ENCODE results near the gene MZF1.
"Not testable (repeated sequence)": the region's sequence is repeated elsewhere in the genome, so short reads cannot be mapped to it uniquely, and the experiment has no call there.

Gene MZF1

GRCh38 chr19:58578012-58578925, 5.1 kb upstream of the MZF1 start:
- no peaks in the 10 kb centered on the region for H3K9me3 ChIP-seq (ENCODE audit: control insufficient read depth, low read length)
- no peak overlapping the region for H3K9ac ChIP-seq (ENCODE audit: low read length)
- peaks cover 15% of the 10 kb centered on the region for H3K4me1 ChIP-seq (ENCODE audit: control insufficient read depth, insufficient read depth, low read length)
- no peaks in the 10 kb centered on the region for H3K27me3 ChIP-seq (ENCODE audit: control insufficient read depth, insufficient read depth, low read length)
- peaks cover 3% of the 10 kb centered on the region for H3K36me3 ChIP-seq (ENCODE audit: control insufficient read depth, insufficient read depth, low read length)
- H3K4me3 ChIP-seq (ENCODE audit: low read length), result no peak overlapping the region

- H3K9ac ChIP-seq (ENCODE audit: low read length), result not testable (repeated sequence)
These were observed 4.4 kb upstream of the MZF1 start for GRCh38 chr19:58577581-58577980.

GRCh38 chr19:58575183-58576041, 2.3 kb upstream of the MZF1 start:
- Histone ChIP-seq H3K4me1 (ENCODE audit: control insufficient read depth, insufficient read depth, low read length) (peaks cover 18% of the 10 kb centered on the region), H3K27me3 (ENCODE audit: control insufficient read depth, insufficient read depth, low read length) (no peaks in the 10 kb centered on the region), H3K9me3 (ENCODE audit: control insufficient read depth, low read length) (no peaks in the 10 kb centered on the region), H3K4me3 (ENCODE audit: low read length) (peak overlapping the region; percentile 64), H3K9ac (ENCODE audit: low read length) (peak overlapping the region; percentile 65), H3K36me3 (ENCODE audit: control insufficient read depth, insufficient read depth, low read length) (no peaks in the 10 kb centered on the region)

More at GRCh38 chr19:58577581-58577980, 4.4 kb upstream of the MZF1 start:
- H3K9me3 ChIP-seq (ENCODE audit: control insufficient read depth, low read length); H3K36me3 ChIP-seq (ENCODE audit: control insufficient read depth, insufficient read depth, low read length); H3K4me3 ChIP-seq (ENCODE audit: low read length); H3K27me3 ChIP-seq (ENCODE audit: control insufficient read depth, insufficient read depth, low read length): not testable (repeated sequence)
- peaks cover 15% of the 10 kb centered on the region for H3K4me1 ChIP-seq (ENCODE audit: control insufficient read depth, insufficient read depth, low read length)

- no peaks in the 10 kb centered on the region for H3K9me3 ChIP-seq (ENCODE audit: control insufficient read depth, low read length)
- H3K27me3 ChIP-seq (ENCODE audit: control insufficient read depth, insufficient read depth, low read length), result no peaks in the 10 kb centered on the region
- peaks cover 18% of the 10 kb centered on the region for H3K4me1 ChIP-seq (ENCODE audit: control insufficient read depth, insufficient read depth, low read length)
- H3K4me3 ChIP-seq (ENCODE audit: low read length), result peak overlapping the region; percentile 56
- peak overlapping the region; percentile 24 for H3K9ac ChIP-seq (ENCODE audit: low read length)
- H3K36me3 ChIP-seq (ENCODE audit: control insufficient read depth, insufficient read depth, low read length), result no peaks in the 10 kb centered on the region
These were observed 576 bp upstream of the MZF1 start for GRCh38 chr19:58573658-58574164.

- no peaks in the 10 kb centered on the region for H3K36me3 ChIP-seq (ENCODE audit: control insufficient read depth, insufficient read depth, low read length)
- peak overlapping the region; percentile 54 for H3K9ac ChIP-seq (ENCODE audit: low read length)
- H3K27me3 ChIP-seq (ENCODE audit: control insufficient read depth, insufficient read depth, low read length), result no peaks in the 10 kb centered on the region
- no peaks in the 10 kb centered on the region for H3K9me3 ChIP-seq (ENCODE audit: control insufficient read depth, low read length)
- H3K4me1 ChIP-seq (ENCODE audit: control insufficient read depth, insufficient read depth, low read length), result peaks cover 18% of the 10 kb centered on the region
- H3K4me3 ChIP-seq (ENCODE audit: low read length), result peak overlapping the region; percentile 56
These were observed 913 bp downstream of the MZF1 start for GRCh38 chr19:58572026-58572817.

- H3K9me3 ChIP-seq (ENCODE audit: control insufficient read depth, low read length), result no peaks in the 10 kb centered on the region
- H3K4me3 ChIP-seq (ENCODE audit: low read length), result no peak overlapping the region
- peaks cover 18% of the 10 kb centered on the region for H3K4me1 ChIP-seq (ENCODE audit: control insufficient read depth, insufficient read depth, low read length)
- H3K36me3 ChIP-seq (ENCODE audit: control insufficient read depth, insufficient read depth, low read length), result no peaks in the 10 kb centered on the region
- no peaks in the 10 kb centered on the region for H3K27me3 ChIP-seq (ENCODE audit: control insufficient read depth, insufficient read depth, low read length)
- H3K9ac ChIP-seq (ENCODE audit: low read length), result no peak overlapping the region
These were observed 1.6 kb downstream of the MZF1 start for GRCh38 chr19:58571575-58571947.

GRCh38 chr19:58570770-58571574, 2.2 kb downstream of the MZF1 start:
- H3K36me3 ChIP-seq (ENCODE audit: control insufficient read depth, insufficient read depth, low read length), result no peaks in the 10 kb centered on the region
- H3K9me3 ChIP-seq (ENCODE audit: control insufficient read depth, low read length), result no peaks in the 10 kb centered on the region
- H3K9ac ChIP-seq (ENCODE audit: low read length), result no peak overlapping the region
- H3K4me1 ChIP-seq (ENCODE audit: control insufficient read depth, insufficient read depth, low read length), result peaks cover 18% of the 10 kb centered on the region
- H3K27me3 ChIP-seq (ENCODE audit: control insufficient read depth, insufficient read depth, low read length), result no peaks in the 10 kb centered on the region
- no peak overlapping the region for H3K4me3 ChIP-seq (ENCODE audit: low read length)

- Histone ChIP-seq H3K4me3 (ENCODE audit: low read length) (no peak overlapping the region), H3K9ac (ENCODE audit: low read length) (no peak overlapping the region), H3K9me3 (ENCODE audit: control insufficient read depth, low read length) (no peaks in the 10 kb centered on the region), H3K4me1 (ENCODE audit: control insufficient read depth, insufficient read depth, low read length) (peaks cover 18% of the 10 kb centered on the region), H3K27me3 (ENCODE audit: control insufficient read depth, insufficient read depth, low read length) (no peaks in the 10 kb centered on the region), H3K36me3 (ENCODE audit: control insufficient read depth, insufficient read depth, low read length) (no peaks in the 10 kb centered on the region)
These were observed 3.0 kb downstream of the MZF1 start for GRCh38 chr19:58569943-58570670.

GRCh38 chr19:58569191-58569942, 3.8 kb downstream of the MZF1 start:
- H3K9me3 ChIP-seq (ENCODE audit: control insufficient read depth, low read length), result no peaks in the 10 kb centered on the region
- H3K36me3 ChIP-seq (ENCODE audit: control insufficient read depth, insufficient read depth, low read length), result no peaks in the 10 kb centered on the region
- H3K4me3 ChIP-seq (ENCODE audit: low read length), result no peak overlapping the region
- no peaks in the 10 kb centered on the region for H3K27me3 ChIP-seq (ENCODE audit: control insufficient read depth, insufficient read depth, low read length)
- H3K4me1 ChIP-seq (ENCODE audit: control insufficient read depth, insufficient read depth, low read length), result peaks cover 16% of the 10 kb centered on the region
- no peak overlapping the region for H3K9ac ChIP-seq (ENCODE audit: low read length)

- no peak overlapping the region for H3K9ac ChIP-seq (ENCODE audit: low read length)
- H3K9me3 ChIP-seq (ENCODE audit: control insufficient read depth, low read length), result no peaks in the 10 kb centered on the region
- no peaks in the 10 kb centered on the region for H3K27me3 ChIP-seq (ENCODE audit: control insufficient read depth, insufficient read depth, low read length)
- peaks cover 12% of the 10 kb centered on the region for H3K4me1 ChIP-seq (ENCODE audit: control insufficient read depth, insufficient read depth, low read length)
- no peak overlapping the region for H3K4me3 ChIP-seq (ENCODE audit: low read length)
- no peaks in the 10 kb centered on the region for H3K36me3 ChIP-seq (ENCODE audit: control insufficient read depth, insufficient read depth, low read length)
These were observed 4.5 kb downstream of the MZF1 start for GRCh38 chr19:58568453-58569130.
